ENCODE data around the gene ALAS1.

GRCh38 chr3:52230461-52230860 lies 32.5 kb downstream of the ALAS1 start:
- TF ChIP-seq CTCF (IDR thresholded peaks at IDR 0.05; ENCODE audit: insufficient read depth, low read length) (no peak), GABPA (IDR thresholded peaks at IDR 0.05; ENCODE audit: low read depth) (no peak), POLR2AphosphoS5 (IDR thresholded peaks at IDR 0.05; ENCODE audit: low read depth) (no peak)
